H1 (cell line): ENCODE measurements around the gene FOXL3. TPM values are rescaled to one million over a fixed set of nuclear protein-coding genes. Genes with fewer than 3 reads are reported as not detected.

ENCODE experiments used
- CTCF ChIA-PET: fragments of 300-600 bp; sonication (Branson Sonifier 250); formaldehyde crosslinking; loops from one replicate; lab custom pipeline; 2021; ENCODE audit not compliant: partially characterized antibody; lab: Charles Lee
- POLR2A ChIA-PET: fragments of 300-600 bp; sonication (Branson Sonifier 250); formaldehyde crosslinking; loops from one replicate; lab custom pipeline; 2021; ENCODE audit warnings: inconsistent platforms; ENCODE audit not compliant: partially characterized antibody; lab: Charles Lee
- DNase-seq, 2 experiments: peaks; one replicate each; pipeline versions ENCODE4 v3.0.0 to v3.0.0-alpha.2; 2010 to 2022; ENCODE audit warnings: low spot score in 2 of 2, low read depth in 1 of 2, mixed read lengths in 1 of 2
- FAIRE-seq: peaks from 2 replicates; lab custom pipeline; 2011; peaks lifted over from hg19 to GRCh38; lab: Jason Lieb, UNC
- H2AFZ ChIP-seq: 2 replicates; pipeline ENCODE4 v1.8.1; 2012; ENCODE audit warnings: low read length, inconsistent platforms
- H2AK5ac ChIP-seq: 2 replicates; pipeline ENCODE4 v1.6.1; 2013; ENCODE audit warnings: low read depth, low read length
- H2BK120ac ChIP-seq: replicated peaks from 2 replicates; pipeline ENCODE3; 2013; ENCODE audit warnings: low read depth, low read length, inconsistent platforms
- H2BK12ac ChIP-seq: 2 replicates; pipeline ENCODE4 v1.6.1; 2013; ENCODE audit warnings: low read depth, low read length
- H2BK15ac ChIP-seq: 2 replicates; pipeline ENCODE4 v1.6.1; 2013; ENCODE audit warnings: low read length
- H2BK20ac ChIP-seq: 2 replicates; pipeline ENCODE4 v1.6.1; 2013; ENCODE audit warnings: low read length
- H2BK5ac ChIP-seq: 2 replicates; pipeline ENCODE4 v1.6.1; 2013; ENCODE audit warnings: low read depth, low read length
- H3K14ac ChIP-seq: 2 replicates; pipeline ENCODE4 v1.6.1; 2013; ENCODE audit warnings: inconsistent platforms; ENCODE audit not compliant: insufficient read length
- H3K18ac ChIP-seq: 2 replicates; pipeline ENCODE4 v1.6.1; 2013; ENCODE audit warnings: low read length; ENCODE audit errors: extremely low read depth
- H3K23ac ChIP-seq: 2 replicates; pipeline ENCODE4 v1.6.1; 2013; ENCODE audit warnings: inconsistent platforms; ENCODE audit not compliant: insufficient read length
- H3K23me2 ChIP-seq: 2 replicates; pipeline ENCODE4 v1.6.1; 2013; ENCODE audit warnings: low read depth, low read length
- H3K27ac ChIP-seq: 2 replicates; pipeline ENCODE4 v1.6.1; 2011; ENCODE audit warnings: low read depth, low read length, inconsistent platforms
- H3K27me3 ChIP-seq, 4 experiments: replicated peaks in 1 of 4; 1 replicate in 1 of 4; 2 replicates in 3 of 4; pipeline versions ENCODE4 v1.6.1 to v1.8.1; 2011 to 2013; ENCODE audit warnings: low read length in 3 of 4, mild to moderate bottlenecking in 3 of 4, inconsistent platforms in 2 of 4, mixed read lengths in 2 of 4, moderate library complexity in 1 of 4; ENCODE audit not compliant: control insufficient read depth in 3 of 4, insufficient read depth in 3 of 4; ENCODE audit errors: extremely low read depth in 1 of 4
- H3K36me3 ChIP-seq, 4 experiments: 2 replicates each; pipeline versions ENCODE4 v1.6.1 to v1.8.1; 2011 to 2013; ENCODE audit warnings: mild to moderate bottlenecking in 4 of 4, low read length in 3 of 4, moderate library complexity in 2 of 4, control low read depth in 1 of 4, inconsistent platforms in 1 of 4; ENCODE audit not compliant: insufficient read depth in 4 of 4, control insufficient read depth in 2 of 4
- H3K4ac ChIP-seq: replicated peaks from 2 replicates; pipeline ENCODE3; 2013; ENCODE audit warnings: low read length, low read depth, mixed read lengths, inconsistent platforms; ENCODE audit not compliant: insufficient read length
- H3K4me1 ChIP-seq, 4 experiments: replicated peaks in 1 of 4; 1 replicate in 1 of 4; 2 replicates in 3 of 4; pipeline versions ENCODE4 v1.6.1 to v1.8.1; 2011 to 2013; ENCODE audit warnings: low read length in 3 of 4, inconsistent platforms in 2 of 4, mixed read lengths in 1 of 4; ENCODE audit not compliant: insufficient read depth in 4 of 4, control insufficient read depth in 3 of 4
- H3K4me2 ChIP-seq, 2 experiments: 2 replicates each; pipeline versions ENCODE4 v1.6.1 to v1.8.1; 2011 to 2013; ENCODE audit warnings: low read depth in 2 of 2, low read length in 2 of 2, control low read depth in 1 of 2, inconsistent platforms in 1 of 2, mild to moderate bottlenecking in 1 of 2; ENCODE audit not compliant: insufficient read depth in 1 of 2
- H3K4me3 ChIP-seq, 4 experiments: fragments of 200-600, 300-600 bp in 1 of 4; sonication (generic), shearing (Covaris generic), sonication (Bioruptor Twin) in 1 of 4; 2 replicates each; pipeline versions ENCODE4 v1.5.1 to v1.8.1; 2011 to 2016; ENCODE audit warnings: low read length in 4 of 4, low read depth in 3 of 4, control low read depth in 2 of 4, inconsistent platforms in 2 of 4, mild to moderate bottlenecking in 2 of 4, mixed read lengths in 1 of 4, moderate library complexity in 1 of 4; ENCODE audit not compliant: insufficient read depth in 2 of 4; ENCODE audit errors: extremely low read depth in 1 of 4
- H3K56ac ChIP-seq: replicated peaks from 2 replicates; pipeline ENCODE3; 2013; ENCODE audit warnings: low read depth, mild to moderate bottlenecking, mixed read lengths, low read length, inconsistent platforms; ENCODE audit not compliant: insufficient read length
- H3K79me1 ChIP-seq: 2 replicates; pipeline ENCODE4 v1.6.1; 2013; ENCODE audit warnings: low read depth, low read length, control low read depth
- H3K79me2 ChIP-seq, 2 experiments: 2 replicates each; pipeline versions ENCODE4 v1.6.1 to v1.8.1; 2012 to 2013; ENCODE audit warnings: low read length in 2 of 2, mild to moderate bottlenecking in 2 of 2, inconsistent platforms in 1 of 2; ENCODE audit not compliant: insufficient read depth in 2 of 2, control insufficient read depth in 1 of 2
- H3K9ac ChIP-seq, 4 experiments: replicated peaks in 1 of 4; 1 replicate in 1 of 4; 2 replicates in 3 of 4; pipeline versions ENCODE4 v1.6.1 to v1.8.1; 2011 to 2013; ENCODE audit warnings: low read depth in 3 of 4, low read length in 3 of 4, control low read depth in 2 of 4, mild to moderate bottlenecking in 2 of 4, moderate library complexity in 2 of 4, inconsistent platforms in 1 of 4; ENCODE audit errors: extremely low read depth in 1 of 4
- H3K9me3 ChIP-seq, 2 experiments: 2 replicates each; pipeline versions ENCODE4 v1.6.1 to v1.8.1; 2012 to 2013; ENCODE audit warnings: mild to moderate bottlenecking in 2 of 2, moderate library complexity in 2 of 2, control low read depth in 1 of 2, inconsistent platforms in 1 of 2, low read depth in 1 of 2, low read length in 1 of 2, mixed read lengths in 1 of 2; ENCODE audit not compliant: insufficient read depth in 2 of 2
- H4K20me1 ChIP-seq, 2 experiments: replicated peaks in 1 of 2; 2 replicates each; pipeline versions ENCODE3 to v1.8.1; 2011 to 2013; ENCODE audit warnings: inconsistent platforms in 2 of 2, low read length in 2 of 2, mild to moderate bottlenecking in 1 of 2; ENCODE audit not compliant: insufficient read depth in 2 of 2, control insufficient read depth in 1 of 2
- H4K5ac ChIP-seq: 2 replicates; pipeline ENCODE4 v1.6.1; 2013; ENCODE audit warnings: low read length, low read depth, mixed read lengths, inconsistent platforms; ENCODE audit not compliant: insufficient read length
- H4K8ac ChIP-seq: 2 replicates; pipeline ENCODE4 v1.8.0; 2013; ENCODE audit warnings: mild to moderate bottlenecking, moderate library complexity, low read length, inconsistent platforms; ENCODE audit not compliant: insufficient read depth; ENCODE audit errors: extremely low read depth
- H4K91ac ChIP-seq: replicated peaks from 2 replicates; pipeline ENCODE3; 2013; ENCODE audit warnings: low read length, mixed read lengths, inconsistent platforms; ENCODE audit not compliant: insufficient read length
- KDM4A ChIP-seq: IDR thresholded peaks from one replicate; pipeline ENCODE4 v1.7.1; 2012; ENCODE audit warnings: low read depth, mild to moderate bottlenecking, moderate library complexity, low read length, inconsistent platforms; ENCODE audit not compliant: severe bottlenecking
- ZNF274 ChIP-seq: IDR thresholded peaks from 2 replicates; pipeline ENCODE4 v1.7.0; 2012; ENCODE audit warnings: low read length, borderline replicate concordance; ENCODE audit errors: extremely low read depth
- WGBS, 2 experiments: shearing (Covaris generic) in 1 of 2; methylation state at CpG; one replicate each; pipeline versions ENCODE4 v1.1.6 to v1.1.7; 2013 to 2015; ENCODE audit warnings: low lambda C conversion rate in 2 of 2, mixed read lengths in 2 of 2, inconsistent platforms in 1 of 2, low coverage in 1 of 2, missing lambda C conversion rate in 1 of 2; ENCODE audit not compliant: insufficient replicate concordance in 2 of 2, insufficient coverage in 1 of 2, insufficient read length in 1 of 2; ENCODE audit errors: extremely low coverage in 1 of 2, missing lambda C conversion rate in 1 of 2; 5-methylcytosine and 5-hydroxymethylcytosine counted together
- polyA plus RNA-seq, 7 experiments: library from polyadenylated mRNA; depleted of rRNA in 3 of 7; stranded (reverse) in 5 of 7; unstranded in 2 of 7; fragments of >200 nt in 5 of 7; fragments of 200-250 nt in 2 of 7; gene quantifications; 1 replicate in 5 of 7; 2 replicates in 1 of 7; 4 replicates in 1 of 7; pipeline versions ENCODE4 v1.2.1 to v1.2.3, GENCODE V29; 2011 to 2013; ENCODE audit warnings: missing spikeins in 2 of 7, mixed read lengths in 2 of 7
- total RNA-seq: library from RNA; stranded (reverse); fragmentation: NEBNext Ultra II Directional; extraction: Animal tissue kit (Norgen Biotek cat#: 25700); gene quantifications from 2 replicates; pipeline ENCODE4 v1.2.1, GENCODE V29; 2021

FOXL3 gene
- total and polyA plus RNA-seq, 2 of the 8 experiments (the other 6 are each of a cell fraction or from before 2014, with no cell fraction given): not detected

GRCh38 chr7:265998-266850 is 23.7 kb upstream of the FOXL3 start:
- Histone ChIP-seq H4K8ac (no peak overlapping the region; the same call in 1 of the 2 replicates), H3K4ac (no peak overlapping the region), H2AK5ac (no peak overlapping the region), H2BK20ac (no peak overlapping the region), H3K23me2 (no peaks in the 10 kb centered on the region), H3K9ac (no peak overlapping the region), H3K9me3 (peaks cover 47 to 92% of the 10 kb centered on the region in 2 experiments), H2BK5ac (no peak overlapping the region), H3K23ac (no peak overlapping the region), H3K79me1 (0 out of 2 replicates have a peak, but pooled peaks cover 2% of the 10 kb centered on the region), H3K4me1 (no peaks in the 10 kb centered on the region), H3K36me3 (peaks cover 0 to 5% (median 2%) of the 10 kb centered on the region in 4 experiments; a peak in 3 of 8 replicates), H2AFZ (no peak overlapping the region), H3K14ac (no peak overlapping the region), H3K4me3 (no peak overlapping the region), H3K4me2 (no peak overlapping the region), H3K27me3 (no peaks in the 10 kb centered on the region; a peak in 1 of 7 replicates), H4K5ac (no peak overlapping the region), H3K27ac (no peak overlapping the region), H2BK12ac (no peak overlapping the region), H4K91ac (no peak overlapping the region), H2BK120ac (no peak overlapping the region), H4K20me1 (no peaks in the 10 kb centered on the region), H3K56ac (no peak overlapping the region), H2BK15ac (no peak overlapping the region), H3K18ac (no peak overlapping the region), H3K79me2 (no peaks in the 10 kb centered on the region)
- ChIA-PET POLR2A (no interaction called here), CTCF (interaction anchor here (0.8 to 3.6 kb wide), 23 partner anchors 10 to 240 kb away, joined by 3 to 21 read pairs (median 4); partner anchors contain the start of gene FOXL3)
- FAIRE-seq (no peak), DNase-seq (no peak)
- WGBS, 2 experiments: 92% methylated on average over 15 of the region's 22 CpGs; no CpG with 5 or more reads in 1 of the 2 experiments
- TF ChIP-seq ZNF274 (no peak), KDM4A (no peak)
